Measurements from ENCODE around the gene KCNK5. TPM values are rescaled to one million over a fixed set of nuclear protein-coding genes. Genes with fewer than 3 reads are reported as not detected.

Gene KCNK5
- total RNA-seq, 2 donors from 2014 or later, result 26.9 to 39.6 TPM

DNA sequence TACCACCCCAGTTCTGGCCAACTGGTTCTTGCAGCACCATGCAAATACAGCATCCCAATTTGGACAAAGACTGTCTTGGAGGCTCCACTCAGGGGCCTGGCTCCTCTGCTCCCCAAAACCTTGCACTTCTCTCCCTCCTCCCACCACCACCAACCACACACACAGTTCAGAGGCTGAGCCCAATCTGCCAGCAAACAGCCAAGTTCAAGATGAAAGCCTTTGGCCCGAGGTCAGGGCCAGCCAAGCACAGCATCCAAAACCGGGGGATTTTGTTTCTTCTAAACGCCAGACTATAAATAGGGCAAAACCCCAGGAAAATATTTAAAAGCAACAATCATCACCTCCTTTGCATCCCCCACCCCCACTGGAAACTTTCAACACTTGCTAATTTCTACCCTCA lies 5.7 kb downstream of the KCNK5 start:
- peaks cover 8% of the 10 kb centered on the region for H3K4me1 ChIP-seq
- intact Hi-C loops (cut with DNase I), result no loop called here
- H3K27ac ChIP-seq, result no peak overlapping the region

DNA sequence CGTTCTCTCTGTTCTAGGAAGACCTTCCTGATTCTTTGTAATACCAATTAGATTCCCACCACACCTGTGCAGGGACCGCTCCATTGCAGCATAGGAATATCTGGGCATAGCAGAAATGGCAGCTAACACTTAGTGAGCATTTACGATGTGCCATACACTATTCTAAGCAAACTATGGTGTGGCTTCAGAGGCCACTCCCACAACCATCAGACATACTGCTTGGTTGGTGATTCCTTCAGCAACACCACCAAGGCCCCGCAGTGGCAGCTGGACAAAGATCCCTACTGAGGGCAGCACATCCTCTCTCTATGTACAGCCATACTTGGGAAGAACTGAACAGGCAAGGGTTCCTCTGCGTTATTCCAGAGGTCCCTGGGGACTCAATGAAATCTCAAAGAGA lies 6.2 kb downstream of the KCNK5 start:
- Histone ChIP-seq H3K4me1 (peaks cover 11% of the 10 kb centered on the region), H3K27me3 (no peaks in the 10 kb centered on the region), H3K36me3 (no peaks in the 10 kb centered on the region), H3K9me3 (no peaks in the 10 kb centered on the region), H3K9ac (ENCODE audit: low read depth in 2 of 2, low read length in 2 of 2) (no peak overlapping the region), H3K27ac (no peak overlapping the region), H3K4me3 (no peak overlapping the region)
- DNase-seq, result no peak
- intact Hi-C loops (cut with DNase I), result no loop called here
- TF ChIP-seq, protein P1, sequence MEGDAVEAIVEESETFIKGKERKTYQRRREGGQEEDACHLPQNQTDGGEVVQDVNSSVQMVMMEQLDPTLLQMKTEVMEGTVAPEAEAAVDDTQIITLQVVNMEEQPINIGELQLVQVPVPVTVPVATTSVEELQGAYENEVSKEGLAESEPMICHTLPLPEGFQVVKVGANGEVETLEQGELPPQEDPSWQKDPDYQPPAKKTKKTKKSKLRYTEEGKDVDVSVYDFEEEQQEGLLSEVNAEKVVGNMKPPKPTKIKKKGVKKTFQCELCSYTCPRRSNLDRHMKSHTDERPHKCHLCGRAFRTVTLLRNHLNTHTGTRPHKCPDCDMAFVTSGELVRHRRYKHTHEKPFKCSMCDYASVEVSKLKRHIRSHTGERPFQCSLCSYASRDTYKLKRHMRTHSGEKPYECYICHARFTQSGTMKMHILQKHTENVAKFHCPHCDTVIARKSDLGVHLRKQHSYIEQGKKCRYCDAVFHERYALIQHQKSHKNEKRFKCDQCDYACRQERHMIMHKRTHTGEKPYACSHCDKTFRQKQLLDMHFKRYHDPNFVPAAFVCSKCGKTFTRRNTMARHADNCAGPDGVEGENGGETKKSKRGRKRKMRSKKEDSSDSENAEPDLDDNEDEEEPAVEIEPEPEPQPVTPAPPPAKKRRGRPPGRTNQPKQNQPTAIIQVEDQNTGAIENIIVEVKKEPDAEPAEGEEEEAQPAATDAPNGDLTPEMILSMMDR (IDR thresholded peaks at IDR 0.05), result no peak

More for the DNA sequence above, 5.7 kb downstream of the KCNK5 start:
- Histone ChIP-seq H3K36me3 (no peaks in the 10 kb centered on the region), H3K9ac (ENCODE audit: low read depth in 2 of 2, low read length in 2 of 2) (no peak overlapping the region), H3K27me3 (no peaks in the 10 kb centered on the region), H3K9me3 (no peaks in the 10 kb centered on the region), H3K4me3 (no peak overlapping the region)
- TF ChIP-seq, protein P1 (IDR thresholded peaks at IDR 0.05), result no peak
- DNase-seq, result no peak

DNA sequence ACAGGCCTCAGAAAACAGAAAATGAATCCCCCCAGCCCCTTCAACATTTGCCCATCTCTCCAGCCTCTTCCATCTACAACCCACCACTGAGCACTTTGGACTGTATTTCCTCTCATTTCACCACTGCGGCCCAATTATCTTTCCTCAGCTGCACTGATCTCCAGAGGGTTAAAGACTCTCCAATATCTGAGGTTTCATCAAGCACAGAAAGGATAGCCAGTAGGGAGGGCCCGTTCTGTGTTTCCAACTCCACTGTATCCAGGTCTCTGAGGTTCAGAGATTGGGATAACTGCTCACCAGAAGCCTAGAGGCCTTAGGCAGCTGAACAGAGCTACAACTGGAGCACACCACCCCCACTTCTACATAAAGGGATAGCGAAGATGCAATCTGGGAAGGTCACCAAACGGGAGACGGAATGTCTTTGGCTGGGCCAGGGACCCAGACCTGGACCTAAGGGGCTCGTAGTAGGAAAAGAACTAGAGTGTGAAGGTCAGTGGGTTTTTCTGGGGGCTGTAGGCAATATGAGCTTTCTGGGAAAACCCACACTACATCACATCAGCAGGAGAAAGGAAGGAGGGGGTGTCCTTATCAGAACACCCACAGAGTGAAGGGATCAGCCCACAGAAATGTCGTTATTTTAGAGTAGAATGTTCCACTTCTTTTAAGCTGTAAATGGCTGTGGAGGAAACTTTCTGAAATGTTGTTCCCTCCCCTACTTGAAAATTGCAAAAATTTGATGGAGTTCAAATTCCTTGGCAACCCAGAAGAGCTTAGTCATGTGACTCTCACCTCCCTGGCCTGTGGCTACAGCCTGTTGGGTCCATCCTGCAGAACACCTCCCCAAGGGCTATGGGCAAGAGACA lies 7.3 kb downstream of the KCNK5 start:
- Histone ChIP-seq H3K4me3 (no peak overlapping the region), H3K27me3 (no peaks in the 10 kb centered on the region), H3K36me3 (no peaks in the 10 kb centered on the region), H3K9me3 (no peaks in the 10 kb centered on the region), H3K4me1 (peaks cover 11% of the 10 kb centered on the region), H3K9ac (ENCODE audit: low read depth in 2 of 2, low read length in 2 of 2) (no peak overlapping the region), H3K27ac (no peak overlapping the region)
- no peak for DNase-seq
- TF ChIP-seq, protein P1 (IDR thresholded peaks at IDR 0.05), result no peak
- intact Hi-C loops (cut with DNase I), result no loop called here

DNA sequence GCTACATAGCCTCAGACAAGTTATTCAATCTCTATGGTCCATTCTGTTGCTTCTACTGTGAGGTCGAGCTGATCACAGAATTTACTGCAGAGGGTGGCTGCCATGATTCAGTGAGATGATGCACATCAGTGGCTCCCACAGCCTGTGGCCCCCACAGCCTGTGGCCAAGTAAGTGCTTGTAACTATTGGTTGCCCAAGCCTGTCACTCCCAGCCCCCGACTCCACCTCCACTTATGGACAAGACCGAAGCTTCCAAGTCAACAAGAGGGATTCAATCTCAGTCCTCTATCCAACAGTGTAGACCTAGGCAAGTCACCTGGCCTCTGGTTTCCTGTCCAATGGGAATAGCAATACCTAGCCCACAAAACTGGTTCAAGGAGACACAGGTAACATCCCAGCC lies 8.2 kb downstream of the KCNK5 start:
- Histone ChIP-seq H3K4me3 (no peak overlapping the region), H3K27ac (no peak overlapping the region), H3K27me3 (no peaks in the 10 kb centered on the region), H3K4me1 (peaks cover 11% of the 10 kb centered on the region), H3K36me3 (no peaks in the 10 kb centered on the region), H3K9me3 (no peaks in the 10 kb centered on the region), H3K9ac (ENCODE audit: low read depth in 2 of 2, low read length in 2 of 2) (no peak overlapping the region)
- TF ChIP-seq, protein P1 (IDR thresholded peaks at IDR 0.05), result no peak
- intact Hi-C loops (cut with DNase I), result no loop called here
- DNase-seq, result no peak

DNA sequence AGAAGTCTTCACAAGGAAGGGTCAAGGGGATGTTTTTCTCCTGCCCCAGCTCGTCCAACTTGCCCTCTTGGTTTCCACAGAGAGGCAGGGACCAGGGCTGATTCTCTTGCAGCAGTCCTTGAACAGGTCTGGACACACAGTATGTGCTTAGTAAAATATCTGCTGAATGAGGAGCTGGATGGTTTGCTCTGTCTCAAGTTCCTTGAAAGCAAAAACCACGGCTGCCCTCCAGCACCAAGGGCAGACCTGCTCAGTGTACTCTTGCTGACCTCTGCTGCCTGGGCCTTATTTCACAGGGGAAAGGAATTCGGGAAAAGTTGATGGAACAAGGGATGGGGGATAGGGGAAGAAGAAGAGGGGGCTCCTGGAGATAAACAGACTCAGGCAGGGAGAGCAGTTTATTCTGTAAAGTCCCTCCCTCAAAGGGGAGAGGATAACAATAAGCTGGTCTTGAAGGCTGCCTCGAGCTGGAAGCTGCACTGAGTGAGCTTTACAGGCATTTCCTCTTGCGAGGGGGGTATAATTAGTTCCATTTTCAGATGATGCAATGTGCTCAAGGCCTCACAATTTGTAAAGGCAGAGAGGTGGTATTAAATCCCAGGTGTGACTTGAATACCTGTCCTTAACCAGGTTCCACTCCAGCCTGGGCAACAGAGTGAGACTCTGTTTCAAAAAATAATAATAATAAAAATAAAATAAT lies 10.3 kb downstream of the KCNK5 start:
- peak overlapping the region in 1 of 2 donors; percentile 15 for H3K9ac ChIP-seq (ENCODE audit: low read depth in 2 of 2, low read length in 2 of 2)
- H3K4me3 ChIP-seq, result no peak overlapping the region
- H3K9me3 ChIP-seq, result no peaks in the 10 kb centered on the region
- peaks cover 18% of the 10 kb centered on the region for H3K4me1 ChIP-seq
- no peak for DNase-seq
- H3K36me3 ChIP-seq, result no peaks in the 10 kb centered on the region
- TF ChIP-seq, protein P1 (IDR thresholded peaks at IDR 0.05), result no peak
- no peak overlapping the region for H3K27ac ChIP-seq
- intact Hi-C loops (cut with DNase I), result no loop called here
- H3K27me3 ChIP-seq, result no peaks in the 10 kb centered on the region
